ENCODE measurements around the gene ATP5MC2.

DNA sequence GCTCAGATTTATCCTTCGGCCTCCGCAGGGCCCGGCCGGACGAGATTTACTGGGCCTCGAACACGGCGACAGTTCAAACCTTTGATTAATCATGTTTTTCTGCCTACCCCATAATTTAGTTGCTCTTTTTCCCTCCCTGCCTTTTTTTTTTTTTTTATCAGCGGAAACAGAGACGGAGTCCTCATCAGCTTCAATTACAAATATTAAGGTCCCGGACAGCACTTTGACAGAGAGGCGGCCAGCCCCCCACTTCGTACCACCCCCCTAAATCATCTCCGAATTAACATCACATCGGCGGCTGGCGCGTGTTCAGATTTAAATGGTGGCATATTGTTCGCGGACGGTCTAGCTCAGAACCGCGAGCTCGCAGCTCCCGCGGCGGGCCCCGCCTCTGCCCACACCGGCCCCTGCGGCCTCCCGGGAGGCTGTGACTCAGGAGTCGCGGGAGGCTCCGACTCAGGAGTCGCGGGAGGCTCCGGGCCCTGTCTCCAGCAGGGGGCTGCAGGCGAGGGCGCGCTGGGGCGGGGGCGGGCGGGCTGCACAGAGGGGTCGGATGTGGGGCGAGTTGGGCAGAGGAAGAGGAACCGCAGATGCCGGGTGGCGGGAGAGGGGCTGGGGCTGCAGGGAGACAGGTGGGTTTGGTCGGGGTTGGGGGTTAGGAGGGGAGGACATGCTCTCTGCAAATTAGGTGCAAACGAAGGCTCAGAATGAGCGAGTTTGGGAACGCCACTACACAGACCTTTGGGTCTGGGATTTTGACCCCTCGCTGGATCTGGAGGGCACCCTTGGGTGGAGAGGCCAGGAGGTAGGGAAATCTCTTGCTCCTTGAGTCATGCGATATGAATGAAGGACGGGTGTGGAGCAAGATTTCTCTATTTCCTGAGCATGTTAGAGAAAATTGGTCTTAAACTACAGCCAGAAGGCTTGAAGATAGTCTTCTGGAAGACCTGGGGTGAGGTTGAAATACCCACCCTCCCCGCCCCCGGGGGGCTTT lies 19.6 kb upstream of the ATP5MC2 start:
- TF ChIP-seq, protein P1, sequence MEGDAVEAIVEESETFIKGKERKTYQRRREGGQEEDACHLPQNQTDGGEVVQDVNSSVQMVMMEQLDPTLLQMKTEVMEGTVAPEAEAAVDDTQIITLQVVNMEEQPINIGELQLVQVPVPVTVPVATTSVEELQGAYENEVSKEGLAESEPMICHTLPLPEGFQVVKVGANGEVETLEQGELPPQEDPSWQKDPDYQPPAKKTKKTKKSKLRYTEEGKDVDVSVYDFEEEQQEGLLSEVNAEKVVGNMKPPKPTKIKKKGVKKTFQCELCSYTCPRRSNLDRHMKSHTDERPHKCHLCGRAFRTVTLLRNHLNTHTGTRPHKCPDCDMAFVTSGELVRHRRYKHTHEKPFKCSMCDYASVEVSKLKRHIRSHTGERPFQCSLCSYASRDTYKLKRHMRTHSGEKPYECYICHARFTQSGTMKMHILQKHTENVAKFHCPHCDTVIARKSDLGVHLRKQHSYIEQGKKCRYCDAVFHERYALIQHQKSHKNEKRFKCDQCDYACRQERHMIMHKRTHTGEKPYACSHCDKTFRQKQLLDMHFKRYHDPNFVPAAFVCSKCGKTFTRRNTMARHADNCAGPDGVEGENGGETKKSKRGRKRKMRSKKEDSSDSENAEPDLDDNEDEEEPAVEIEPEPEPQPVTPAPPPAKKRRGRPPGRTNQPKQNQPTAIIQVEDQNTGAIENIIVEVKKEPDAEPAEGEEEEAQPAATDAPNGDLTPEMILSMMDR (IDR thresholded peaks at IDR 0.05; ENCODE audit: insufficient read depth, low read length, poor library complexity, severe bottlenecking) = no peak
- no peak for TF ChIP-seq EZH2phosphoT487 (conservative IDR thresholded peaks at IDR 0.05; ENCODE audit: low read length)

Data from SU-DHL-6 (cell line).